Measurements from ENCODE around the gene SRXN1.

DNA sequence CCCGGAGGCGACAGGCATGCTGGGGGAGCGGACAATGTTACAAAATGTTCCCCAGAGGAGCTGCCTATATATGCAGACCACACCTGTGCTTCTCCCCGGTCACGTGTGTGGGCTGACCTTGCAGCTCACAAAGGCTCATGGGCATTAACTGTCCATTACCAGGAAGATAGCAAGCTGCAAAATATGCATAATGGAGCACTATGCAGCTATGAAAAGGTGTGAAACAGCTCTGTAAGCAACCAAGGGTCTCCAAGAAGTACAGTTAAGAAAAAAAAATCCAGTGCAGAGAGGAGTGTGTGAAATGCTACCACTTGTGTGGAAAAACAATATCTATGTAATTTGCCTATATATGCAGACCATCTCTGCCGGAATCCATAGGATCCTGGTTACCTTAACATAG lies 52.3 kb downstream of the SRXN1 start:
- TF ChIP-seq ZNF274 (IDR thresholded peaks at IDR 0.05; ENCODE audit: low read length), result no peak
- no peak for TF ChIP-seq ZNF274 (tag by site-specific recombination; IDR thresholded peaks at IDR 0.05; ENCODE audit: borderline replicate concordance)
- TF ChIP-seq ZNF174 (tag by site-specific recombination; IDR thresholded peaks at IDR 0.05), result no peak
- TF ChIP-seq ZNF776 (tag by site-specific recombination; IDR thresholded peaks at IDR 0.05; ENCODE audit: borderline replicate concordance), result no peak
- TF ChIP-seq ZNF114 (tag by site-specific recombination; IDR thresholded peaks at IDR 0.05), result no peak
- TF ChIP-seq TCF7L2 (IDR thresholded peaks at IDR 0.05; ENCODE audit: borderline replicate concordance, low read depth, low read length), result no peak
- TF ChIP-seq CTCF (tag by site-specific recombination; IDR thresholded peaks at IDR 0.05), result no peak

Data from HEK293 (cell line).